Lower lobe of right lung (tissue), 2 donors: Measurements from ENCODE around the gene PTPRD. TPM values are rescaled to one million over a fixed set of nuclear protein-coding genes. Genes with fewer than 3 reads are reported as not detected.

Source experiments
- ATAC-seq, 2 donors: fragments of 200-7000 bp; cut with Tn5 transposase; one replicate each; pipeline ENCODE4 v1.9.1; 2020 to 2022; ENCODE audit warnings: mild to moderate bottlenecking in 2 of 2, moderate library complexity in 2 of 2
- DNase-seq: peaks from one replicate; pipeline ENCODE4 v3.0.0-alpha.2; 2020
- H3K27ac ChIP-seq: fragments of 200-600 bp; one replicate; pipeline ENCODE4 v1.8.0; 2022
- H3K27me3 ChIP-seq: fragments of 200-600 bp; one replicate; pipeline ENCODE4 v1.8.0; 2022; ENCODE audit warnings: low read depth
- H3K36me3 ChIP-seq: fragments of 200-600 bp; one replicate; pipeline ENCODE4 v1.8.0; 2022; ENCODE audit warnings: mild to moderate bottlenecking
- H3K4me1 ChIP-seq: fragments of 200-600 bp; one replicate; pipeline ENCODE4 v1.8.0; 2022
- H3K4me3 ChIP-seq: fragments of 200-600 bp; one replicate; pipeline ENCODE4 v1.8.0; 2022; ENCODE audit warnings: mild to moderate bottlenecking
- H3K9me3 ChIP-seq: fragments of 200-600 bp; one replicate; pipeline ENCODE4 v1.8.0; 2022
- intact Hi-C: fragments of 100-400 bp; cut with DNase I; formaldehyde crosslinking; loops from one replicate; pipeline ENCODE4 v1.11.0; 2022
- total RNA-seq: library from RNA; stranded (reverse); fragmentation: NEBNext Ultra II Directional; extraction: Animal tissue kit (Norgen Biotek cat#: 25700); gene quantifications from one replicate; pipeline ENCODE4 v1.2.1, GENCODE V29; 2021
- TF ChIP-seq, protein P1 (sequence below): fragments of 200-600 bp; IDR thresholded peaks from one replicate; pipeline ENCODE4 v1.8.0; 2022; ENCODE audit warnings: antibody characterized with exemption, mild to moderate bottlenecking
- donor health status: DM: no; HTN: yes; CAD: no; lungs with severe emphysema.

Gene PTPRD
- total RNA-seq, 1 donor from 2014 or later: 17.2 TPM

DNA sequence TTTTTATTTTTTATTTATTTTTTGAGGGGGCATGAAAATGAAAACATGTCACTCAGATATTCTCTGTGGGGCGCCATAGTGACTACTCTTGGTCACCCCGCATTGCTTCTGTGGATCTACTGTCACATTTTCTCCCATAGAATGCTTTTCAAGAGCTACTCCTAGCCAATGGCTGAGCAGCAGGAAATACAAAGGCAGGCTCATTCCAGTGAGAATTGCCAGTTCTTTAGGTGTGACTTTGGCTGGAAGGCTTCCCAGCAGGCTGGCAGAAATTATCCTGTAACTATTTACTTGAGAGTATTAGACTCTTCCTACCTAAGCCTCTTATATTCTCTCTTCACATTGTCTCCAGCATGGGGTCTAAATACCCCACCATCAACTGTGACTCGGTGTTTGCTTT is 21.0 kb upstream of the PTPRD start:
- TF ChIP-seq, protein P1, sequence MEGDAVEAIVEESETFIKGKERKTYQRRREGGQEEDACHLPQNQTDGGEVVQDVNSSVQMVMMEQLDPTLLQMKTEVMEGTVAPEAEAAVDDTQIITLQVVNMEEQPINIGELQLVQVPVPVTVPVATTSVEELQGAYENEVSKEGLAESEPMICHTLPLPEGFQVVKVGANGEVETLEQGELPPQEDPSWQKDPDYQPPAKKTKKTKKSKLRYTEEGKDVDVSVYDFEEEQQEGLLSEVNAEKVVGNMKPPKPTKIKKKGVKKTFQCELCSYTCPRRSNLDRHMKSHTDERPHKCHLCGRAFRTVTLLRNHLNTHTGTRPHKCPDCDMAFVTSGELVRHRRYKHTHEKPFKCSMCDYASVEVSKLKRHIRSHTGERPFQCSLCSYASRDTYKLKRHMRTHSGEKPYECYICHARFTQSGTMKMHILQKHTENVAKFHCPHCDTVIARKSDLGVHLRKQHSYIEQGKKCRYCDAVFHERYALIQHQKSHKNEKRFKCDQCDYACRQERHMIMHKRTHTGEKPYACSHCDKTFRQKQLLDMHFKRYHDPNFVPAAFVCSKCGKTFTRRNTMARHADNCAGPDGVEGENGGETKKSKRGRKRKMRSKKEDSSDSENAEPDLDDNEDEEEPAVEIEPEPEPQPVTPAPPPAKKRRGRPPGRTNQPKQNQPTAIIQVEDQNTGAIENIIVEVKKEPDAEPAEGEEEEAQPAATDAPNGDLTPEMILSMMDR: no peak

GRCh38 chr9:10614196-10614800 is 1.5 kb upstream of the PTPRD start:
- Histone ChIP-seq H3K4me1 (no peaks in the 10 kb centered on the region), H3K4me3 (no peak overlapping the region), H3K27me3 (peaks cover 21% of the 10 kb centered on the region), H3K9me3 (no peaks in the 10 kb centered on the region), H3K27ac (no peak overlapping the region), H3K36me3 (no peaks in the 10 kb centered on the region)
- TF ChIP-seq, protein P1: no peak
- intact Hi-C loops: no loop called here
- ATAC-seq: no peak
- no peak for DNase-seq

More for the DNA sequence above, 21.0 kb upstream of the PTPRD start:
- Histone ChIP-seq H3K36me3 (no peaks in the 10 kb centered on the region), H3K27me3 (no peaks in the 10 kb centered on the region), H3K27ac (no peak overlapping the region), H3K9me3 (no peaks in the 10 kb centered on the region), H3K4me3 (no peak overlapping the region), H3K4me1 (no peaks in the 10 kb centered on the region)
- intact Hi-C loops: no loop called here
- ATAC-seq: no peak
- DNase-seq: no peak

DNA sequence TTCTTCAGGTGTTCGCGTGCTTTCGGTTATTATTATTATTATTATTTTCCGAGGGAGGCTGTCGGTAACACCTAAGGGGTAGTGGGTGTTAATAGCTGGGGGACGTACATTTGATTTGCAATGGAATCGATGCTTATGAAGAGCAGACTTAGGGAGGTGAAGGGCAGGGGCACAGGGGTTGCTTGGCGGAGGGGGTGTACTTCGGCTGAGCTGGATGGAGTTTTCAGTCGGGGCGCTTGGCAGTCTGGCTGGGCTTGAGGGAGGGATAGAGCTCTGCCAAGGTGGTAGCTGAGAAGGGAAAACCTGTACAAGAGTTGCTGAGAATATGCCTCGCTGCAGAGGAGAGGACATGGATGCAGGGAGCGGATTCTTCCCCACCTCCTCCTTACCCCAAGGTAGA is 617 bp upstream of the PTPRD start:
- peak overlapping the region; percentile 49 for H3K4me3 ChIP-seq
- H3K36me3 ChIP-seq: no peaks in the 10 kb centered on the region
- TF ChIP-seq, protein P1: no peak
- no peak overlapping the region for H3K27ac ChIP-seq
- H3K9me3 ChIP-seq: no peaks in the 10 kb centered on the region
- no peaks in the 10 kb centered on the region for H3K4me1 ChIP-seq
- H3K27me3 ChIP-seq: peaks cover 21% of the 10 kb centered on the region
- DNase-seq: no peak
- intact Hi-C loops: no loop called here
- ATAC-seq: peak in 1 of 2 donors; percentile 7

DNA sequence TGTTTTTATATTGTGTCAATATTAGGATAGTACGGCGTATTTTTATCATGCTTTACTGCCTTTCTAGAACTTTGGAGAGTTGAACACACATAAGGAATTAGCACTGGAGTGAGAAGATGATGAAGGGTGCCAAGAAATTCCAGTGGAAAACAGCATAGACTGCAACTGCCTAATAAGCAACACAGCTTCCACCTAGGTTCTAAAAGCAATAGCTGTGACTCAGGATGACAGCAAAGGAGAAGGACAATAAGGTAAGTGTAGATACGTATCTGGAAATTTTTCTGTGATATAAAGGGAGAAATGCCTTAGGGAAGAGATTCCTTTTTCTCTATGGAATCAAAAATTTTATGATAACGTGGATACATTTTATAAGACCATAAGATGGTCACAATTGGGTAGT is 7.4 kb downstream of the PTPRD start:
- DNase-seq (no peak), ATAC-seq (peak in 1 of 2 donors; percentile 54)
- Histone ChIP-seq H3K27me3 (no peaks in the 10 kb centered on the region), H3K36me3 (no peaks in the 10 kb centered on the region), H3K9me3 (no peaks in the 10 kb centered on the region), H3K4me1 (no peaks in the 10 kb centered on the region), H3K27ac (no peak overlapping the region), H3K4me3 (no peak overlapping the region)
- intact Hi-C loops: no loop called here
- TF ChIP-seq, protein P1: no peak

GRCh38 chr9:10604927-10605326 is 7.9 kb downstream of the PTPRD start:
- no peak overlapping the region for H3K4me3 ChIP-seq
- no peaks in the 10 kb centered on the region for H3K27me3 ChIP-seq
- TF ChIP-seq, protein P1: no peak
- DNase-seq (no peak), ATAC-seq (peak in 1 of 2 donors; percentile 54)
- no peaks in the 10 kb centered on the region for H3K9me3 ChIP-seq
- intact Hi-C loops: no loop called here
- no peaks in the 10 kb centered on the region for H3K4me1 ChIP-seq
- no peak overlapping the region for H3K27ac ChIP-seq
- H3K36me3 ChIP-seq: no peaks in the 10 kb centered on the region
